GM19043 (cell line): ENCODE results near the gene EIF4G3.
"Not testable (repeated sequence)": the region's sequence is repeated elsewhere in the genome, so short reads cannot be mapped to it uniquely, and the experiment has no call there.

ENCODE experiments used
- ATAC-seq: cut with Tn5 transposase; IDR thresholded peaks from one replicate; pipeline ENCODE4 v1.9.1; 2021; ENCODE audit warnings: low read depth; ENCODE audit not compliant: unreplicated experiment

EIF4G3 gene

GRCh38 chr1:20962576-20963258 lies 214.0 kb downstream of the EIF4G3 start:
- ATAC-seq: no peak

- ATAC-seq: no peak
Observed at GRCh38 chr1:20958430-20958829, 218.3 kb downstream of the EIF4G3 start.

- ATAC-seq: no peak
Observed at GRCh38 chr1:20956272-20956671, 220.4 kb downstream of the EIF4G3 start.

GRCh38 chr1:20950679-20951078 lies 226.0 kb downstream of the EIF4G3 start:
- no peak for ATAC-seq

GRCh38 chr1:20949871-20950590 lies 226.7 kb downstream of the EIF4G3 start:
- no peak for ATAC-seq

GRCh38 chr1:20948101-20948500 lies 228.6 kb downstream of the EIF4G3 start:
- no peak for ATAC-seq

GRCh38 chr1:20947409-20947808 lies 229.3 kb downstream of the EIF4G3 start:
- ATAC-seq: no peak

GRCh38 chr1:20936621-20937020 lies 240.1 kb downstream of the EIF4G3 start:
- ATAC-seq: no peak

GRCh38 chr1:20936216-20936615 lies 240.5 kb downstream of the EIF4G3 start:
- no peak for ATAC-seq

- no peak for ATAC-seq
Observed at GRCh38 chr1:20935717-20936116, 241.0 kb downstream of the EIF4G3 start.

- peak; percentile 70 for ATAC-seq
Observed at GRCh38 chr1:20932437-20932977, 244.2 kb downstream of the EIF4G3 start.

- ATAC-seq: peak; percentile 32
Observed at GRCh38 chr1:20931930-20932436, 244.7 kb downstream of the EIF4G3 start.

- no peak for ATAC-seq
Observed at GRCh38 chr1:20930427-20930826, 246.3 kb downstream of the EIF4G3 start.

GRCh38 chr1:20928146-20928545 lies 248.6 kb downstream of the EIF4G3 start:
- ATAC-seq: no peak

- ATAC-seq: no peak
Observed at GRCh38 chr1:20921285-20921684, 255.4 kb downstream of the EIF4G3 start.

GRCh38 chr1:20913242-20913641 lies 263.5 kb downstream of the EIF4G3 start:
- no peak for ATAC-seq

GRCh38 chr1:20907526-20907925 lies 269.2 kb downstream of the EIF4G3 start:
- ATAC-seq: not testable (repeated sequence)

- no peak for ATAC-seq
Observed at GRCh38 chr1:20903437-20903836, 273.3 kb downstream of the EIF4G3 start.

GRCh38 chr1:20900056-20900455 lies 276.6 kb downstream of the EIF4G3 start:
- no peak for ATAC-seq

- ATAC-seq: no peak
Observed at GRCh38 chr1:20899154-20899972, 277.3 kb downstream of the EIF4G3 start.

- ATAC-seq: no peak
Observed at GRCh38 chr1:20896826-20897225, 279.9 kb downstream of the EIF4G3 start.
